Mucosa of stomach (tissue), 1 donor: ENCODE results near the gene EID1.

Experiments used
- H3K27me3 ChIP-seq: one replicate; pipeline ENCODE4 v1.7.0; 2013; ENCODE audit warnings: mild to moderate bottlenecking, low read length; ENCODE audit not compliant: control insufficient read depth, insufficient read depth
- H3K36me3 ChIP-seq: one replicate; pipeline ENCODE4 v1.7.0; 2013; ENCODE audit warnings: low read length; ENCODE audit not compliant: control insufficient read depth, insufficient read depth
- H3K4me1 ChIP-seq: one replicate; pipeline ENCODE4 v1.7.0; 2013; ENCODE audit warnings: mild to moderate bottlenecking, low read length; ENCODE audit not compliant: control insufficient read depth, insufficient read depth
- H3K4me3 ChIP-seq: one replicate; pipeline ENCODE4 v1.7.0; 2013; ENCODE audit warnings: low read length
- H3K9ac ChIP-seq: one replicate; pipeline ENCODE4 v1.7.0; 2013; ENCODE audit warnings: mild to moderate bottlenecking, low read length, moderate library complexity
- H3K9me3 ChIP-seq: one replicate; pipeline ENCODE4 v1.7.0; 2013; ENCODE audit warnings: mild to moderate bottlenecking, low read length, moderate library complexity; ENCODE audit not compliant: control insufficient read depth
- donor health status: Pancreatic carcinoma.

Gene EID1

GRCh38 chr15:48916721-48917120 is 38.8 kb downstream of the EID1 start:
- Histone ChIP-seq H3K4me3 (no peak overlapping the region), H3K4me1 (no peaks in the 10 kb centered on the region), H3K36me3 (no peaks in the 10 kb centered on the region), H3K27me3 (no peaks in the 10 kb centered on the region), H3K9ac (no peak overlapping the region), H3K9me3 (no peaks in the 10 kb centered on the region)

- Histone ChIP-seq H3K4me3 (no peak overlapping the region), H3K27me3 (no peaks in the 10 kb centered on the region), H3K4me1 (no peaks in the 10 kb centered on the region), H3K9ac (no peak overlapping the region), H3K36me3 (no peaks in the 10 kb centered on the region), H3K9me3 (no peaks in the 10 kb centered on the region)
Observed at GRCh38 chr15:48922046-48922445, 44.1 kb downstream of the EID1 start.

DNA sequence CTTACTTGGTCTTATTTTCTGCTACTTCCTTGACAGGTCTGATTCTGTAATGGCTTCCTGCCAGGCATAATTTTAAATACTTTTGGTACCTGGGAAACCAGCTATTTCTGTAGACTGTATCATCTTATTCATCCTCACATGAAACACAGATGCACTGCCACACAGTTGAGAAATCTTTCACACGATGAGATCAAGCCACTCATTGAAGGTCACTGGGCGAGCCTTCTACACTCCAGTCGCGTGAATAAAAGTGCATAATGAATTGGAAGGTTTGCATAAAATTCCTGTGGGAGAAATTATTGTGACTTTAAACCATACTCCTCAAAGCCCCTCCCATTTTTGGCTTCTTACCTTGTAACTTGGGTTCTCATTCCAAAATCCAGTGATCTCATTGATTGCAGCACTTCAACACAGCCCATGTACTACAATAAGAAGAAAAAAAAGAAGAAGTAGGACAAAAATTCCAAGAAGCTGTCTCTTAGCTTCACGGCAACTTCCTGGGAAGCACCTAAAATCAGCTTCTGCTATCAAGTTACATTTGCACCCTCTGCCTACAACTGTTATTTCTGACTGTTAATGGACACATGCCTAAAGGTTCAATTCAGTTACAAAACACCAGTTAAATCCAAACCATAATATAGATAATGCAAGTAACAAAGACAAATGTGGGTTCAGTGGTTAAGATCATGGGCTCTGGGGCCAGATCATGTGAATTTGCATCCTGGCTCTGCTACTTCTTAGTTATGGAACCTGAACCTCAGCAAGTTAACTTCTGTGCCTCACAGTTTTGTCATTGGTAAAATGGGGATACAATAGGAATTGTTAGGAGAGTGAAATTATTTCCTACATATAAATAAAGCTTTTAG is 46.8 kb downstream of the EID1 start:
- Histone ChIP-seq H3K27me3 (no peaks in the 10 kb centered on the region), H3K9me3 (no peaks in the 10 kb centered on the region), H3K4me1 (no peaks in the 10 kb centered on the region), H3K36me3 (no peaks in the 10 kb centered on the region), H3K9ac (no peak overlapping the region), H3K4me3 (no peak overlapping the region)

GRCh38 chr15:48925714-48926223 is 47.8 kb downstream of the EID1 start:
- Histone ChIP-seq H3K36me3 (no peaks in the 10 kb centered on the region), H3K27me3 (no peaks in the 10 kb centered on the region), H3K9ac (no peak overlapping the region), H3K4me1 (no peaks in the 10 kb centered on the region), H3K4me3 (no peak overlapping the region), H3K9me3 (no peaks in the 10 kb centered on the region)

- H3K9me3 ChIP-seq: no peaks in the 10 kb centered on the region
- H3K4me1 ChIP-seq: no peaks in the 10 kb centered on the region
- no peaks in the 10 kb centered on the region for H3K27me3 ChIP-seq
- no peaks in the 10 kb centered on the region for H3K36me3 ChIP-seq
- no peak overlapping the region for H3K9ac ChIP-seq
- no peak overlapping the region for H3K4me3 ChIP-seq
Observed at GRCh38 chr15:48928877-48929538, 51.1 kb downstream of the EID1 start.

DNA sequence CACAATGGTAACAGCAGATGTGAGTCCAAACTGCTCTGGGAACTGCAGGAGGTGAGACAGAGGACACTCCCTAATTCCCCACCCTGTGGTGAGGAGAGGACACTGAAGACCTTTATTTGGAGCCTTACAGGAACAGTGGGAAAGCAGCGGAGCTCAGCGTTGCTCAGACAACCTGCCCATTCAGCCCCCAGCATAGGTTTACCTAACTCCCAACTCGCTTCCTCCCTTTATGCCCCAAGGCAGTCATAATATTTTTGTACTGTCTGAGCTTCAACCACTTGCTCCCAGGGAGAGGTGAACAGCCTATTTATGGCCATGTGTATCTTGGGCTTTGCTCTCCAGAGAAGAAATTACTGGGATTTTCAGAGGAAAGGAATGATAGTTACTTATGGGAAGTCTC is 51.7 kb downstream of the EID1 start:
- Histone ChIP-seq H3K4me3 (no peak overlapping the region), H3K9ac (no peak overlapping the region), H3K27me3 (no peaks in the 10 kb centered on the region), H3K4me1 (no peaks in the 10 kb centered on the region), H3K9me3 (no peaks in the 10 kb centered on the region), H3K36me3 (no peaks in the 10 kb centered on the region)
